GM19239 (cell line): ENCODE measurements around the gene BNIP2.
"Not testable (repeated sequence)": the region's sequence is repeated elsewhere in the genome, so short reads cannot be mapped to it uniquely, and the experiment has no call there.

Experiments used
- DNase-seq: peaks from one replicate; pipeline ENCODE4 v3.0.0; 2011; ENCODE audit warnings: low spot score; ENCODE audit not compliant: insufficient read length
- FAIRE-seq: peaks from 2 replicates; lab custom pipeline; 2011; peaks lifted over from hg19 to GRCh38; lab: Jason Lieb, UNC

The BNIP2 gene

GRCh38 chr15:59644756-59645155 lies 44.4 kb downstream of the BNIP2 start:
- DNase-seq, result no peak
- FAIRE-seq, result no peak

- DNase-seq (no peak), FAIRE-seq (no peak)
These were observed 46.8 kb downstream of the BNIP2 start for GRCh38 chr15:59642351-59642750.

- FAIRE-seq, result peak; percentile 18
- DNase-seq, result not testable (repeated sequence)
These were observed 51.6 kb downstream of the BNIP2 start for GRCh38 chr15:59637507-59637906.

DNA sequence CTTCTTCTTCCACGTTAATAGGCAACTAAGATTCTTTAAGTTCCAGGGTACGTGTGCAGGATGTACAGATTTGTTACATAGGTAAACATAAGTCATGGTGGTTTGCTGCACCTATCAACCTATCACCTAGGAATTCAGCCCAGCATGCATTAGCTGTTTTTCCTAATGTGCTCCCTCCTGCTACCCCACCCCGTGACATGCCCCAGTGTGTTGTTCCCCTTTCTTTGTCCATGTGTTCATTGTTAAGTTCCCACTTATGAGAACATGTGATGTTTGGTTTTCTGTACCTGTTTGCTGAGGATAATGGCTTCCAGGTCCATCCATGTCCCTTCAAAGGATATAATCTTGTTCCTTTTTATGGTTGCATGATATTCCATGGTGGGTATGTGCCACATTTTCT lies 52.9 kb downstream of the BNIP2 start:
- DNase-seq (no peak), FAIRE-seq (no peak)

GRCh38 chr15:59632714-59633113 lies 56.4 kb downstream of the BNIP2 start:
- FAIRE-seq, result no peak
- no peak for DNase-seq

DNA sequence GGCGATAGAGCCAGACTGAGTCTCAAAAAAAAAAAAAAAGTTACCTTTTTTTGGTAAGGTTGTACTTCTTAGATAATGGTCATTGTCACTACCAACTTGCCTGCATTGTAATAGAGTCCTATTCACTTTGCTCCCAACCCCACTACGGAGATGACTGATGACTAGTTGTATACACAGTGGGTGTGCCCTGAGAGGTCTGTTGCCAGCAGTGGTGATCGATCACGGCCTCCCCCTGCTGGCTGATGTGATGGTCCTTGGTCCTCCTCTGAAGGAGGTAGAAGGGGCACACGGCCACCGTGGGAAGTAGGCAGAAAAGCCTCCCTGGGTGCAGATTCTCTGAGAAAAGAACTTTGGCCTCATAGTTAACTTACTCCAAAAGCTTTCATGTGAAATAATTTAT lies 66.8 kb downstream of the BNIP2 start:
- peak; percentile 82 for FAIRE-seq

GRCh38 chr15:59618406-59618805 lies 70.7 kb downstream of the BNIP2 start:
- no peak for FAIRE-seq
- no peak for DNase-seq

More for the DNA sequence above, 66.8 kb downstream of the BNIP2 start:
- peak; percentile 58 for DNase-seq

DNA sequence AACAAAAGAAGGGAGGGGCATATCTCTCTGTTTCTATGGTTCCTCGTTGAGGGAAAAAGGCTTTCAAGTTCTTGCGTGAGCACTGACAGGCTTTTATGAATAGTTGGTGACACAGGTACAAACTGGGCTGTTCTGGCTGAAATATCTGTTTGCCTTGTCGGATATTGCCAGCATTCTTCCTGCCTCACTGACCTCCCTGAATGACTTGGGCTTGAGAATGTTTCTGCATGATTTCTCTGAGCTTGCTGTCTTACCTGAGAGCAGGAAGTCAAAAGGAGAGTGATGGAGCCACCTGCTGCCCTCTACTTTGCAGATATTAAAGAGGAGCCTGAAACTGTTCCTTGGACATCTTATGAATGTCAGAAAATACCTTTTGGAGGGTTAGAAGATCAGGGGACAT lies 72.7 kb downstream of the BNIP2 start:
- FAIRE-seq (no peak), DNase-seq (no peak)

DNA sequence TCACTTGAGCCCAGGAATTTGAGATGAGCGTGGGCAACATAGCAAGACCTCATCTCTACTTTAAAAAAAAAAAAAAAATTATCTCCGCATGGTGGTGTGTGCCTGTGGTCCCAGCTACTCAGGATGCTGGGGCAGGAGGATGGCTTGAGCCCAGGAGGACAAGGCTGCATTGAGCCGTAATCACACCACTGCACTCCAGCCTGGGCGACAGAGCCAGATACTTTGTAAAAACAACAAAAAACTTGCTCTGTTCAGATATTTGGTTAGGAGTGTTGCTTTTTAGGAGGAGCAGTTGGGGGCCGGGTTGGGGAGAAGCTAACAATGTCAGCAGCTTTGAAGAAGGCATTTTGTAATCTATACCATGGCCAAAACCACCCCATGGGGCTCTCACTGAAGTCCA lies 73.5 kb downstream of the BNIP2 start:
- FAIRE-seq, result no peak
- DNase-seq, result no peak

DNA sequence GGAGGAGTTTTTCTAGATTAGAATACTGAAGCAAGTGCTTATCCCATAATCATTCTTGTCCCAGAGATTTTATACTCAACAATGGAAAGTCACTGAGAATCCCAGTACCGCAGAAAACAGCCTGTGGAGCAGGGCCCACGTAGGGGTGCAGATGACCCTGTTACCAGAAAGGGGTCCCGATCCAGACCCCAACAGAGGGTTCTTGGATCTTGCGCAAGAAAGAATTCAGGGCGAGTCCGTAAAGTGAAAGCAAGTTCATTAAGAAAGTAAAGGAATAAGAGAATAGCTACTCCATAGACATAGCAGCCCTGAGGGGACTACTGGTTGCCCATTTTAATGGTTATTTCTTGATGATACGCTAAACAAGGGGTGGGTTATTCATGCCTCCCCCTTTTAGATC lies 75.0 kb downstream of the BNIP2 start:
- peak; percentile 45 for FAIRE-seq

DNA sequence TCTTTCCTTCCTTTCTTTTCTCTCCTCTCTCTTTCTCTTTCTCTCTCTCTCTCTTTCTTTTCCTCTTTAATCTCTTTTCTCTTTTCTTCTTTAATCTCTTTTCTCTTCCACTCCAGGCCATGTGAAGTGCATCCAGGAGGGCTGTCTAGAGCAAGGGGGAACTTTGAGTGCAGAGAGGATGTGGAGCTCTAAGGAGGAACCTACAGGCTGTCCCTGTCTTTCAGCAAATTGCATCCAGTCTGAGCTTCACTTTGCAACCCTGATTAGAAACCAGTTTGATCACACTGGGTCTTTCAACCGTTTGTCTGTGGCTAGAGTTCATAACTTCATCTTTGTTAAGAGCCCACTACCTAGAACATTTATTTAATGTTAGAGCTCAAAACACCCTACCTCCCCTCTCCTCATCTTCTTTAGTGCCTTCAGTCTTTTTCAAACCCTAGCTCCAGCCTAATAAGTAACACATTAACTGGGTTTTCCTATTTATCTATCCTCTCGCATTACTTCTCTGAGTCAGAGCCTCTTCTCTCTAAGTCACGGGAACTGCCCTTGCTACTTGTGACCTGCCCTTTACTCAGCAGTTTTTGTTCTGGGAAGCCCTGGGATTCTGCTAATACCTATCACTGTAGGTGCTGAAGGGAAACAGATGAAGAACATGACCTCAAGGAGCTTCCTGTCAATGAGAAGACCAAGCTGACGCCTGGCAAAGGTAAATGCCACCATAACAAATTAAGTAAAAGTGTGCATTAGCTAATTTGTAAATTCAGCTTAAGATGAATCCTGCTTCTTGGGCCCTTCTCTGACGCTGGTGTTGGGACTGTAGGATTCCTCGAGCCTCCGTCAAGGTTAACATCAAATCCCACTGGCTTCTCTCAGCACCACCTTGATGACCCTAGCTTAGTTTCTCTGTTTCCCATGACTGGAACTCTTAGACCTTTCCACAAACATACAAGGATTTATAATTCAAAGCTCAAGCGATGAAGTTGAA lies 77.6 kb downstream of the BNIP2 start, which contains the start of gene GCNT3:
Gene GCNT3, plus strand, starts transcription at position 508 of the 985 bp plus-strand sequence. CDS start 6,456 bp downstream, outside the sequence.
- DNase-seq (peak; percentile 37), FAIRE-seq (peak; percentile 55)

More for the DNA sequence above, 75.0 kb downstream of the BNIP2 start:
- DNase-seq, result no peak

GRCh38 chr15:59609730-59610712 lies 79.1 kb downstream of the BNIP2 start:
- no peak for FAIRE-seq
- no peak for DNase-seq
